ENCODE results near the gene PARP2. TPM values are rescaled to one million over a fixed set of nuclear protein-coding genes. Genes with fewer than 3 reads are reported as not detected.

PARP2 gene
- total and polyA plus RNA-seq, 9 of the 15 experiments (the other 6 are each of a cell fraction or from before 2014, with no cell fraction given) = 19.7 to 50.5 (median 29.9) TPM

DNA sequence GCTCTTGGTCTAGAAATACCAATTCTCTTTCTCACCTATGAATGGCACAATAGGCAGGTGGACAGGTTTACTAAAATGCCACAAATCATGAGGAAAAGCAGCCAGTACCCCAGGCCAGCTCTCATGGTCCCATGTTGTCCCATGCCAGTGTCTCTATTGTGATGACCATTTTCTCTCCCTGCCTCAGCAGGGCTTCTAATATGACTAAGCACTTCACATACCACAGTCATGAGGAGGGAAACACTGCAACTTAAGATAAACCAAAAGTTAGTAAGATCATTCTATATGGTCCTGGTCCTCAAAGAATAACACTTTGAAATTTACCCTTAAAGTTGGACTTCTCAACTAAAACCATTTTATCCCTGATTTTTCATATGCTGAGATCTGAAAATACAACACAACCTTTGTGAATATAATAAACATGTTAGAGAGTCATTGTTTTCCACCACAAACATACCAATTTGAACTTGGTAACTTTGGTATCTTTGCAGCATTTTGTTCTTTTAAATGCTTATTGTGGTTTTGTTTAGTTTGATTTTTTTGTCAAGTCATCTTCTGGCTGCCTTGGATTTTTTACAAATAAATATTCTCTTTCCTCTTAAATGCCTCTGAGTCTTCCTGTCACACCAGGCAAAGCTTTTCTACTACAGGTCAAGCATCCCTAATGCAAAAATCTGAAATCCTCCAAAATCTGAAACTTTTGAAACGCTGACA lies 41.2 kb upstream of the PARP2 start (continued):
- TF ChIP-seq ZHX1 (conservative IDR thresholded peaks at IDR 0.05; ENCODE audit: low read length) (no peak), ZNF133 (CRISPR knock-in tag; IDR thresholded peaks at IDR 0.05) (no peak), MAFF (IDR thresholded peaks at IDR 0.05; ENCODE audit: low read length) (peak; percentile 39; the same call in 1 of the 2 replicates), CBFA2T3 (IDR thresholded peaks at IDR 0.05) (peak; percentile 51), DNMT1 (IDR thresholded peaks at IDR 0.05) (no peak), ZNF696 (CRISPR knock-in tag; conservative IDR thresholded peaks at IDR 0.05) (no peak), PRMT5 (CRISPR knock-in tag; IDR thresholded peaks at IDR 0.05) (no peak), RFX1 (IDR thresholded peaks at IDR 0.05) (no peak), POU5F1 (IDR thresholded peaks at IDR 0.05; ENCODE audit: borderline replicate concordance, low read depth, low read length, partially characterized antibody) (no peak), LEF1 (IDR thresholded peaks at IDR 0.05) (0 out of 2 replicates have a peak, but pooled peaks have one; percentile 22), CTCFL (IDR thresholded peaks at IDR 0.05; ENCODE audit: borderline replicate concordance, insufficient read depth, low read depth, low read length, poor library complexity, severe bottlenecking) (no peak), SMAD2 (IDR thresholded peaks at IDR 0.05; ENCODE audit: low read depth, low read length) (no peak), RBM39 (optimal IDR thresholded peaks at IDR 0.05; ENCODE audit: low read depth, low read length) (no peak), ATF3 (IDR thresholded peaks at IDR 0.05) (peak; percentile 52), ATF3 (CRISPR knock-in tag; conservative IDR thresholded peaks at IDR 0.05) (no peak), PTTG1 (tag; IDR thresholded peaks at IDR 0.05; ENCODE audit: low read depth) (no peak), SIRT6 (IDR thresholded peaks at IDR 0.05; ENCODE audit: low read depth, low read length) (no peak), SRSF9 (IDR thresholded peaks at IDR 0.05; ENCODE audit: borderline replicate concordance, low read depth, low read length) (no peak)

Measured in K562 (cell line).